Inferior parietal cortex (tissue), 1 donor: ENCODE measurements around the gene GPX4.

Experiments used
- DNase-seq: peaks from one replicate; pipeline ENCODE4 v3.0.0-alpha.2; 2016; ENCODE audit errors: extremely low spot score

Gene GPX4

DNA sequence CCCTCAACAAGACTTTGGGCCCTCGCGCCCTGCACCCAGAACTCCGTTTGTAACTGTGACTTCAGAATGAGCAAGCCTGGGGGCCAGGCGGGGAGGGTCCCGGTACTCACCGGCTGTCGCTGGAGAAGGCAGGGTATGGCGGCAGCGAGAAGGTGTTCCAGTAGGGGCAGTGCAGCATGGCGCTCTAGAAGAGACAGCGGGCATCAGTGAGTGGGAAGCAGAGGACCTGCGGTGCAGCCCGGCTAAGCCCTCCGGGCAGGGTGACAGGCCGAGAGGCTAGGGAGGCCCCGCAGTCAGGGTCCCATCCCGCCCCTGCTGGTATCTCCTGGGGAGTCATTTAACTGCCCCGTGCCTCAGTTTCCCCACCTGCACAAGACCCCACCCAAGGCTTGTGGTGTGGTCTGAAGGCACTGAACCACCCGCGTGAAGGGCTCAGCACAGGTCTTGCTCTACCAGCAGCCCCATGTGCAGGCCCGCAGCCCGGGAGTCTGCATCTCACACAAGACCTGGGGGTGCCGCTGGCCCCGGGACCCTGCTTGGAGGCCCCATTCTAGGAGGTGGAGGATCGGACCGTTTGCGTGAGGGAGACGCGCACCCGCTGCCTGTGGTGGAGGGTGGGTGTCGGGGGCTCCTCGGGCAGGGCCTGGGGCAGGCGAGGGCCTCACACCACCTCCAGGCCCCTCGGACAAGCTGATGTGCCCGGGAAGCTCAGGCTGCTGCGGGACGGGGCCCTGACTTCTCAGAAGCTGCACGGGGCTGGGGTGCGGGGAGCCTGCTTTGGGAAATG, 45.7 kb downstream of the GPX4 start:
- no peak for DNase-seq

DNA sequence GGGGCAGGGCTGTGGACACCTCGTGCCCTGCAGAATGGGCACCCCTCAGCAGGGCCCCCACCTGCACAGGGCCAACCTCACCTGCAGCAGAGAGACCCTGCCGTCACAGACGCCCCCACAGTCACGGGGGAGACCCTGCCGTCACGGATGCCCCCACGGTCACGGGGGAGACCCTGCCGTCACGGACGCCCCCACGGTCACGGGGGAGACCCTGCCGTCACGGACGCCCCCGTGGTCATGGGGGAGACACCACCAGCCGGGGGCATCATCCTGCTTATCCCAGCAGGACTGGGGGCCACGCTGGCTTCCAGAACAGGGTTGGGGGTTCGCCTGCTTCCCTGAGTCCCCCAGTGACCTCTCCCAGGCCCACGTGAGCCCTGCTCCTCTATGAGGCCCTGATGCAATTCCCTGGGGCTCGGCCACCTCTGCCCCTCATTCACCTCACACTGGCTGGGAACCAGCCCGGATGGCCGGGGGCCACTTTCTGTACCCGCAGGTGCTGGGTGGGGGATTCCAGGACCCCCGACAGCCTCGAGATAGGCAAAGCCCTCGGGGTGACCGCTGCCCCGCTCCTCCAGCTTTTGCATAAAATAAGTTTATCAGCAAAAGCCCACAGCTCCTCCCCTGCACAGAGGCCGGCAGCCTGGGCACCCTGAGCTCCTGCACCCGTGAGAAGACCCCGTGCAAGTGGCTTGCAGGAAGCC, 46.7 kb downstream of the GPX4 start:
- DNase-seq: no peak

DNA sequence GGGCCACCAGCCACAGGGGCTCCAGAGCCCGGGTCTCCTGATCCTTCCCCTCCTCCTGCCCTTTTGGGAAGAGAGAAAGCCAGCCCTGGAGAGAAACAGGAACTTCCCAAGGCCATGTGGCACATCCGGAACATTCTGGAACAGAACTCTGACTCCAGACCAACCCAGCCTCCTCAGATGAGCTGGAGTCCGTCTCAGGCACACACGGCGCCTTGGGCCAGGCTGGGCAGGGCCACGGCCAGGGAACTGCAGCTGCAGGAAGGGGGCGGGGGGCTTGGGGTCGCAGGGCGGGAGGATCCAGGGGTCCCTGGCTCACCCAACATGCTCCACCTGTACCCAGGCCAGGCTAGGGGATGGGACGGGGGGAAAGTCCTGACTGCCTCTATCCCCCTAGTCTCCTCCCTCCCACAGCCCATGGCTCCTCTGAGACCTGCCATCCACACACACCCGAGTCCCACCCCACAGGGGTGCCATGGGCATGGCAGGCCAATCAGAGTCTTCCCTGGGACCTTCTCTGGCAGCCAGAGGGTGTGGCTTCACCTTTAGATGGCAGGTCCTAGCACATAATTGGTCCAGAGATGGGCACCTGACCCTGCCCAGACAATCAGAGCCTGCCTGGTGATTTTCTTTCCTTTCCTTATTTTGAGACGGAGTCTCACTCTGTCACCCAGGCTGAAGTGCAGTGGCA, 47.4 kb downstream of the GPX4 start:
- no peak for DNase-seq

DNA sequence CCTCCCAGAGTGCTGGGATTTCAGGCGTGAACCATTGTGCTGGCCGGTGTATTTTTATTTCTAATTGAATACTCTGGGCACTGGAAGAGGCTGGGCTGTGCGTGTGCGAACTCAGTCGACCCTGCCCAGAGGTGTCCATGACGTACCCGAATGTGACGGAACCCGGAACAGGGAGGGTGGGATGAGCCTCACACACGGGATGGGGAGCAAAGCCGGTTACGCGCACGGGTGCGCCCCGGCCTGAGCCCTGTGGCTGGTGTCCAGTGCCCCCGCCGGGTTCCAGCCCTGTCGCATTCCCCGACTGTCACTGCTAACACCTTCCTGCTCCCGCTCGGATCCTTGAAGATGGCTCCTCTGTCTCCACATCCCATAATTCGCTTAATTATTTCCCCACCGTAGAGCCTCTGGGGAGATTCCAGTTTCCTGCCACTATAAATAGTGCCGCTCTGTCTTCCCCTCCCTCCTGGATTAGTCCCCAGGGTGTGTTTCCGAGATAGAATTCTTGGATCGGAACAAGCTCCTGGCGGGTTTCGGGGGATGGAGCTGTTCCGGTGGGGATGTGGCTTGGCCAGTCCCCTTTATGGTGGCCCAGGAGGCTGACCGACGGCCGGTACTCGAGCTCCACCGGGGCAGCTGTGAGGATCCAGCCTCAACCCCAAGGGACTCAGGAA, 48.3 kb downstream of the GPX4 start:
- no peak for DNase-seq

DNA sequence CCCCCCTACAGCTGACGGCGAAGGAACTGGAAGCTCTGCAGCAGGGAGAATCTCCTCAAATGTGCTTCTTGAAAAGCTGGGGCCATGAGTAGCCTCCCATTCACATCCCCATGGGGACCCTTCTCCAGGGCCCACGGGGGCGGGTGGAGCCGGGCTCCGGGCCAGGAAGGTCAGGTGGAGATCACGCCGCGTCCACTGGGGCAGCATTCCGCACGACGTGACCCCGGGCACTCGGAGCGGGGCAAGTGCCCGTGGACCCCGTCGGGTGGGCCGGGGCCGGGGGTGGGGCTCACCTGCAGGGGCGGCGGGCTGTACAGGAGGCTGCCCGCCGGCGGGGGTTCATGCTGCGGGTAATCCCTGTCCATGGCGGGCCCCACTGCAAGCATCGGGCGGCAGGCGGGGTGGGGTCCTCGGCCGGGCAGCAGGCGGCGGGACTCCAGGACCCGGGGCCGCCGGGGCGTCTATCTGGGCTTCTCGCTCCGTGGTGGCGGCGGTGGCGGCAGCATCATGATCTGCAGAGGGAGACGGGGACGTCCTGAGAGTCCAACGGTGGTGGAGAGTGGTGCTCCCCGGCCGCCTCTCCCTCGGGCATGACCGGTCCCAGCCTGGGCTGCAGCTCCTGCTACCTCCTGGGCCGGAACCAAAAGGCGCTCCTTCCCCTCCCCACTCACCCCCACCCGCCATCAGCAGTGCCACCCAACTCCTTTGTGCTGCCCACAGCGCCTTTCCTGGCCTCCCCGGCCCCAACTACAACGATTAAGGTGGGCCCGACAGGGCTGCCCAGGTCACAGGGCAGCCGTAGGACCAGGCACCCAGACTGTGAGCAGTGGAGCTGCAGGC, 50.3 kb downstream of the GPX4 start:
- no peak for DNase-seq

DNA sequence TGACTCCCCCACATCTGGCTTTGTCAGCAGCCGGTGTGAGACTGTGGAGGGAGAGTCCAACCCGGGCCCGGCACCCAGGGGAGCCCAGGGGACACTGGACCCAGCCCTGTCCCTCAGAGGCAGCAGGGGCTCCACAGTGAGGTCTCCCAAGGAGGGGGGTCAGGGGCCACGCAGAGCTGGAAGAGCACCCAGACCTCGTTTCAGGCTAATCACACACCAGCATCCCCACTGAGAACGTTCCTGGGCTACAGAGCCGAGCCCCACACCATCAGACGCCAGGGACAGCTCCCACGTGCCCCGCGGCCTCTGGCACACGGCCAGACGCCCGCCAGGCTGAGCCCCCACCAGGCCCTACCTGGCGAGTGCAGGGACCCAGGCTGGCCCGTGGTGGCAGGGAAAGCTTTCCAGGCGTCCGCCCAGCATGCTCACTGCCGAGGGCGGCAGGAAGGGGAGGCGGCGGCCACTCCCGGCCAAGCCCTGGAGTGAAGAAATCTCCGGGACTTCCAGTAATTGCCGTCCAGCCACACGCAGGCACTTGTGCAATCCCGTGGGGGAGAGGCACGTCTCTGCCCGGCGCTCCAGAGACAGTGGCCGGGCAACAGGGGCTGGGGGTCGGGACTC, 51.0 kb downstream of the GPX4 start:
- DNase-seq: no peak

DNA sequence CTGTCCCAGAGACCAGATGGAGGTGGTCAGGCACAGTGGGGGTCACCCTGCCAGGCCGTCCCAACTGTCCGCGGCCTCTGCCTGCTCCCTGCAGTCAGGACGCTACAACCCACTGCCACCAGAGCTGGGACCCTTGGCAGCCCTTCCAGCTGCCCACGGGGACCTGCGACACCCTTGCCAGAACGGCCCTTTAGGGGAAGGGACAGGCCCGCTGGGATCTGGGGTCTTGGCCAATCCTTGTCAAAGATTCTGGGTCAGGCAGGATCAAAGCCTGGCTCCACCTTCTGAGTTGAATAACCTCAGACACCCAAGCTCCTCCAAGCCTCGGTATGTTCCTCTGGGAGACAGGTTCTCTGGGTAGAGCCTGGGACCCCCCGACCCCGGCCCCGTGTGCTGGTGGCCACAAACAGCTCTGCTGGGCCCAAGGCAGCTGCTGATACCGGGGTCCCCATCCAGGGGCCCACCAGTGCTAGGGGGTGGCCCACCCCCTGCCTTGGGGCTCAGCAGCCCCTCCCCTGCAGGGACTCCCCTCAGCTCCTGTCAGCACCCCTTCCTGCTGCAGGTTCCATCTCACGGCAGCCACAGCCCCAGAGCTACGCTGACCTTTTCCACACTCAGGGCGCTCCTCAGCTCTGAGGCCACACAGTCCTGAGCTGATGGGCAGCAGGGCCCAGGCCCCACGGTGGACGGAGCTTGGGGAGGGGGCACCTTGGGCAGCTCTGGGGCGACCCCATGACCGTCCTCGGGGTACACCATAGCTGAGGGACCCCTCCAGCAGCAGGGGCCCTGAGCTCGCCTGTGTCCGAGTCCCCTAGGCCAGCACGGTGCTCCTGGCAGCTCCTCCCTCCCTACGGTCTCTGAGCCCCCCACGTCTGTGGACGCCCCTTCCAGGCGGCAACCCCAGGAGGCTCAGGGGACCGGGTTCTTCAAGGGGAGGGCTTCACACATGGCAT, 51.8 kb downstream of the GPX4 start:
- DNase-seq: no peak
